Stomach (tissue), 4 donors: ENCODE data around the gene GLOD5.

ENCODE experiments used
- CTCF ChIP-seq, 7 experiments: fragments of 450-650 bp in 4 of 7; fragments of 200-600 bp in 3 of 7; sonication (generic) in 3 of 7; IDR thresholded peaks; one replicate each; pipeline ENCODE4 v1.5.1; 2016 to 2019; ENCODE audit warnings: antibody characterized with exemption in 7 of 7, control low read depth in 2 of 7, mild to moderate bottlenecking in 1 of 7
- POLR2A ChIP-seq, 4 donors: fragments of 450-650 bp; IDR thresholded peaks; one replicate each; pipeline ENCODE4 v1.6.1; 2016; ENCODE audit warnings: antibody characterized with exemption in 4 of 4, control low read depth in 2 of 4, mild to moderate bottlenecking in 1 of 4, moderate library complexity in 1 of 4

- TF ChIP-seq CTCF (IDR thresholded peaks at IDR 0.05) (no peak), POLR2A (IDR thresholded peaks at IDR 0.05) (peak in 2 of 4 donors; percentile 65 to 82)
Observed at GRCh38 chrX:48802089-48802904, 40.8 kb downstream of the GLOD5 start.
